Esophagus muscularis mucosa (tissue), 4 donors: ENCODE data around the gene SNX18. TPM values are rescaled to one million over a fixed set of nuclear protein-coding genes. Genes with fewer than 3 reads are reported as not detected.

Source experiments
- DNase-seq: peaks from one replicate; pipeline ENCODE4 v3.0.0-alpha.2; 2017; ENCODE audit errors: extremely low spot score
- H3K27ac ChIP-seq, 4 donors: fragments of 200-600 bp; sonication (generic); replicated peaks in 1 of 4; 1 replicate in 3 of 4; 2 replicates in 1 of 4; pipeline ENCODE4 v1.5.1; 2016 to 2019; ENCODE audit warnings: mild to moderate bottlenecking in 1 of 4
- H3K27me3 ChIP-seq, 4 donors: fragments of 200-600 bp; sonication (generic); one replicate each; pipeline versions ENCODE4 v1.5.1 to v1.6.0; 2016 to 2019
- H3K36me3 ChIP-seq, 4 donors: fragments of 200-600 bp; sonication (generic); one replicate each; pipeline ENCODE4 v1.5.1; 2016 to 2019
- H3K4me1 ChIP-seq, 4 donors: fragments of 200-600 bp; sonication (generic); one replicate each; pipeline ENCODE4 v1.5.1; 2016 to 2019
- H3K4me3 ChIP-seq, 4 donors: fragments of 200-600 bp; sonication (generic); 1 replicate in 2 of 4; 2 replicates in 2 of 4; pipeline ENCODE4 v1.5.1; 2016 to 2019; ENCODE audit warnings: mild to moderate bottlenecking in 4 of 4, moderate library complexity in 1 of 4
- H3K9me3 ChIP-seq, 4 donors: fragments of 200-600 bp; sonication (generic); 1 replicate in 3 of 4; 2 replicates in 1 of 4; pipeline ENCODE4 v1.5.1; 2016 to 2019
- CTCF ChIP-seq, 3 experiments: fragments of 200-600 bp in 2 of 3; fragments of 450-650 bp in 1 of 3; sonication (generic) in 2 of 3; IDR thresholded peaks; one replicate each; pipeline ENCODE4 v1.5.1; 2017 to 2019; ENCODE audit warnings: antibody characterized with exemption in 3 of 3, mild to moderate bottlenecking in 2 of 3, moderate library complexity in 1 of 3
- EP300 ChIP-seq: sonication (generic); formaldehyde crosslinking; IDR thresholded peaks from one replicate; pipeline ENCODE4 v1.6.1; 2017; ENCODE audit warnings: antibody characterized with exemption
- POLR2A ChIP-seq: fragments of 450-650 bp; IDR thresholded peaks from one replicate; pipeline ENCODE4 v1.6.1; 2017; ENCODE audit warnings: antibody characterized with exemption, moderate library complexity, mild to moderate bottlenecking, low read depth
- POLR2AphosphoS5 ChIP-seq, 2 donors: sonication (generic); formaldehyde crosslinking; IDR thresholded peaks; one replicate each; pipeline ENCODE4 v1.6.1; 2017; ENCODE audit warnings: antibody characterized with exemption in 2 of 2
- WGBS: methylation state at CpG from one replicate; pipeline ENCODE4 v1.1.5; 2018; 5-methylcytosine and 5-hydroxymethylcytosine counted together
- intact Hi-C: fragments of 100-400 bp; cut with DNase I; formaldehyde crosslinking; loops from one replicate; pipeline ENCODE4 v1.15.1; 2023
- total RNA-seq, 4 donors: library from RNA; depleted of rRNA; stranded (reverse); fragments of >200 nt; gene quantifications; one replicate each; pipeline versions ENCODE4 v1.1.0 to v1.2.1, GENCODE V29; 2016

The SNX18 gene
- total RNA-seq, 4 donors from 2014 or later, result 34.1 to 93.3 (median 57.4) TPM

- Histone ChIP-seq H3K4me3 (no peak overlapping the region), H3K36me3 (peaks cover 0 to 6% (median 0%) of the 10 kb centered on the region in 4 donors), H3K9me3 (no peaks in the 10 kb centered on the region), H3K27me3 (no peaks in the 10 kb centered on the region), H3K4me1 (peaks cover 10 to 12% (median 11%) of the 10 kb centered on the region in 4 donors), H3K27ac (no peak overlapping the region)
- TF ChIP-seq EP300, result no peak
- no peak for TF ChIP-seq POLR2AphosphoS5 (IDR thresholded peaks at IDR 0.05)
- TF ChIP-seq POLR2A, result no peak
- TF ChIP-seq CTCF (IDR thresholded peaks at IDR 0.05), result no peak
- 100% methylated on average over 7 of the region's 7 CpGs for WGBS
- intact Hi-C loops, result no loop called here
- peak; percentile 21 for DNase-seq
These were observed 34.9 kb downstream of the SNX18 start for GRCh38 chr5:54552446-54552845.

DNA sequence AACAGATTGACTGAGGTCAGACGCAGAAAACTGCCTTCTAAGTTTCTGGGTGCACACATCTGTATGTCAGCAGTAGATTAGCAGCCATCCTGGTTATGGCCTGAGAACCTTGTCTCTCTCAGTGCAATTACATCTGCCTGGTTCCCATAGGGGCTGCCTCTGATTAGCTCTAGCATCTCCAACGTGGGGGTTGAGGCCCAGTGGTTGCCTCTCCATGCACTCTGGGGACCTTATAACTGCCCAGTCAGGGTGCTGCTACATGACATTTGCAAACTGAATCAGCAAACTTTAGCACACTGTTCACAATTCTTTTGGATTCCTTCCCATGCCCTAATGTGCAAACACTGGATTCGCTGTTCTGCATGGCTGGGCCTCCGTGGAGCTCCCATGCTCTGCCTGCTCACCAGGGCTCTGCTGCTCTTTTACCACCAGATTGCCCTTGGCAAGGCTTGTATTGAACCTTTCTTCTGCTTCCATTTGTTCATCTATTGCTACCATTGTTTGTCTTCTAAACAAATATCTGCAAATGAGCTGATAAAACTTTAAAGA lies 36.2 kb downstream of the SNX18 start:
- Histone ChIP-seq H3K4me3 (no peak overlapping the region), H3K4me1 (no peaks in the 10 kb centered on the region), H3K9me3 (no peaks in the 10 kb centered on the region), H3K36me3 (peaks cover 0 to 6% (median 0%) of the 10 kb centered on the region in 4 donors), H3K27ac (no peak overlapping the region), H3K27me3 (no peaks in the 10 kb centered on the region)
- 81% methylated on average over 3 of the region's 4 CpGs for WGBS
- intact Hi-C loops, result no loop called here
- TF ChIP-seq CTCF (IDR thresholded peaks at IDR 0.05) (no peak), POLR2A (no peak), EP300 (no peak), POLR2AphosphoS5 (IDR thresholded peaks at IDR 0.05) (no peak)
- DNase-seq, result peak; percentile 72

DNA sequence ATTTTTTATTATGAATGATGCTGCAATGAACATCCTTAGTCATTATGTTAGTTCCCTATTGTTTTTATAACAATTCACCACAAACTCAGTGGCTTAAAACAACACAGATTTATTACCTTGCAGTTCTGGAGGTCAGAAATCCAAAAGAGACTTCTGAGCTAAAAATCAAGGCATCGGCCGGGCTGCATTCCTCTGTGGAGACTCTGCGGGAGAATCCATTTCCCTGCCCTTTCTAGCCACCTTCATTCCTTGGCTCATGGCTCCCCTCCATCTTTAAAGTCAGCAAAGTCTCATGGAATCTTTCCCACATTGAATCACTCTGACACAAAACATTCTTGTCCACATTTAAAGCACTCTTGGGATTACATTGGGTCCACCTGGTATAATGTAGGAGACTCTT lies 38.6 kb downstream of the SNX18 start:
- peak; percentile 39 for DNase-seq
- Histone ChIP-seq H3K27ac (no peak overlapping the region), H3K9me3 (no peaks in the 10 kb centered on the region), H3K36me3 (peaks cover 0 to 6% (median 0%) of the 10 kb centered on the region in 4 donors), H3K4me3 (no peak overlapping the region), H3K27me3 (no peaks in the 10 kb centered on the region), H3K4me1 (no peaks in the 10 kb centered on the region)
- intact Hi-C loops, result no loop called here
- no peak for TF ChIP-seq CTCF (IDR thresholded peaks at IDR 0.05)
- TF ChIP-seq EP300, result no peak
- TF ChIP-seq POLR2AphosphoS5 (IDR thresholded peaks at IDR 0.05), result no peak
- no peak for TF ChIP-seq POLR2A
- whole genome bisulfite sequencing, result 89% methylated on average over 3 of the region's 3 CpGs

- Histone ChIP-seq H3K27me3 (no peaks in the 10 kb centered on the region), H3K27ac (no peak overlapping the region), H3K9me3 (no peaks in the 10 kb centered on the region), H3K36me3 (no peaks in the 10 kb centered on the region), H3K4me1 (no peaks in the 10 kb centered on the region), H3K4me3 (no peak overlapping the region)
- DNase-seq, result no peak
- WGBS, result 67% methylated on average over 1 of the region's 1 CpG
- intact Hi-C loops, result no loop called here
- TF ChIP-seq POLR2AphosphoS5 (IDR thresholded peaks at IDR 0.05) (no peak), POLR2A (no peak), CTCF (IDR thresholded peaks at IDR 0.05) (no peak), EP300 (no peak)
These were observed 40.8 kb downstream of the SNX18 start for GRCh38 chr5:54558362-54558761.

DNA sequence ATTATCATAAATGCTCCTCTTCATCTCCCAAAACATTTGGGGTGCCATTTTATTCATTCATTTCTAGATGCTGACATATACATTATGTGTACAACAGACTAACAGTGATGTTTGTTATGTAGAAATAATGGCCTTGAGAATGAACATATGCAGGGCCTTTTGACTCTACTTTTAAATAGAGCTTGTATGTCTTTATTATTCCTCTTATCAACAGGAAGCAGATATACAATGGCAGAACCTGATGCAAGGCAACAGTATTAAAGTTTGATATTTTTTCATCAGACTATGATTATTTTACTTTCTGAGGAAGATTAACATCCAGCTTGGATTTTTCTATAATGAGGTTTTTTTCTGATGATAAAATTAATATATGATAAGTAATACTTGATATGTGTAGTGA lies 44.1 kb downstream of the SNX18 start:
- intact Hi-C loops, result no loop called here
- no peak for DNase-seq
- H3K27ac ChIP-seq, result no peak overlapping the region
- H3K36me3 ChIP-seq, result no peaks in the 10 kb centered on the region
- H3K4me1 ChIP-seq, result no peaks in the 10 kb centered on the region
- H3K27me3 ChIP-seq, result no peaks in the 10 kb centered on the region
- H3K4me3 ChIP-seq, result no peak overlapping the region
- no peak for TF ChIP-seq EP300
- no peak for TF ChIP-seq POLR2AphosphoS5 (IDR thresholded peaks at IDR 0.05)
- no peak for TF ChIP-seq POLR2A
- TF ChIP-seq CTCF (IDR thresholded peaks at IDR 0.05), result no peak
- H3K9me3 ChIP-seq, result no peaks in the 10 kb centered on the region
